ENCODE data around the gene SLC22A1. TPM values are rescaled to one million over a fixed set of nuclear protein-coding genes. Genes with fewer than 3 reads are reported as not detected.

The SLC22A1 gene
- total RNA-seq, 2 donors from 2014 or later, result 1.2 to 1.6 TPM

- no peaks in the 10 kb centered on the region for H3K9me3 ChIP-seq
- DNase-seq (ENCODE audit: low spot score) (no peak), ATAC-seq (ENCODE audit: insufficient number of reproducible peaks, low FRiP score, low read depth) (no peak)
- no peaks in the 10 kb centered on the region for H3K27me3 ChIP-seq (replicated peaks; ENCODE audit: insufficient read depth)
- TF ChIP-seq CTCF (IDR thresholded peaks at IDR 0.05), result no peak
- no peak overlapping the region for H3K27ac ChIP-seq
- H3K36me3 ChIP-seq, result no peaks in the 10 kb centered on the region
- H3K4me1 ChIP-seq (ENCODE audit: control insufficient read depth in 1 of 2, low read depth in 2 of 2), result peaks cover 0 to 16% of the 10 kb centered on the region in 2 donors
- no peak overlapping the region for H3K4me3 ChIP-seq
These were observed 38.8 kb downstream of the SLC22A1 start for GRCh38 chr6:160160450-160160849.

DNA sequence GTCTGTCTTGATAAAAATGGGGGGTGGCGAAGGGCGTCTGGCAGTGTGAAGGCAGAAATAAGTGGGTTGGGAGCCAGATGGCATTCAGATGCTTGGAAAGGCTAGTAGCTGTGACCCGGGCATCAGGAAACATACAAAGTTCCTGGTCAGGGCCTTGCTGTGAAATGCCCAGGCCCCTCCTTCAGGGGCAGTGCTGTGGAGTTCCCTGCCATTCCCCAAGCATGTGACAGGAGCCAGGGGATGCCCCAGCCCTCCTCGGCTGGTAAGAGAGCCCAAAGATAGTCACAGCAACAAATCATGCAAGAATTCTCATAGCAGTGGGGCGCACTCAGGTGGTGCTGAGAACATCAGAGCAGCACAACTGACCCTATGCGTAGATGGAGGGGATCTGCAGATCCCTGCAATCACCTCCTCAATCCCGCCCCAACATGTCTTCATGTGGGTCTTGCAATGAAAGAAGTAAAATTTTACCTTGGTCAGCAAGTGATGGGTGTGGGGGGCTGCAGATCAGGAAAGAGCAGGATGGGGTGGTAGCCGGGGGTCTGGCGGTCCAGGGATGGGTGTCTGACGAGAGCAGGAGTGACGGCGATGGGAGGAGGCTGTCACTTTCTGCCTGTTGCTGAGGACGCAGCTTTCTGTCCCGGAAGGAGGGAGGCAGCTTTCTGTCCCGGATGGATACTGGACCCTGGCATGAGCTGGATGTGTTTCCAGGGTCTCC lies 39.5 kb downstream of the SLC22A1 start:
- no peak overlapping the region for H3K4me3 ChIP-seq
- ATAC-seq (ENCODE audit: insufficient number of reproducible peaks, low FRiP score, low read depth) (no peak), DNase-seq (ENCODE audit: low spot score) (no peak)

DNA sequence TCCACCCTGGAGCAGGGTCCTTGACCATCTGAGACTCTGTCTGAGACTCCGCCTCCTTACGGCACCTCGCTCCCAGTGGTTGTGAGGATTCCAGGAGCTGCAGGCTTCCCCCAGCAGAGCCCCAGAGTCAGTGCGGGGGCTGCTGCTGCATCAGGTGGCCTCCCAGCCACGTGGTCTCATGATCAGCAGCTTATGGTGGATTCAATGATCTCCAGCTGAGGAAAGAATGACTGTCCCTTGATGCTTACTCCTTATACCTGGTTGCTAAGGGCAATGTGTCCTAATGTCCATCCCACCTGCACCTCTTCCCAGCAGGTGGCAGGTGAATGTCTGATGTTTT lies 40.0 kb downstream of the SLC22A1 start:
- ATAC-seq (ENCODE audit: insufficient number of reproducible peaks, low FRiP score, low read depth) (no peak), DNase-seq (ENCODE audit: low spot score) (no peak)
- no peak overlapping the region for H3K4me3 ChIP-seq
- no peaks in the 10 kb centered on the region for H3K27me3 ChIP-seq (replicated peaks; ENCODE audit: insufficient read depth)
- no peak for TF ChIP-seq CTCF (IDR thresholded peaks at IDR 0.05)
- peaks cover 0 to 7% of the 10 kb centered on the region in 2 donors for H3K4me1 ChIP-seq (ENCODE audit: control insufficient read depth in 1 of 2, low read depth in 2 of 2)
- H3K36me3 ChIP-seq, result no peaks in the 10 kb centered on the region
- no peaks in the 10 kb centered on the region for H3K9me3 ChIP-seq
- H3K27ac ChIP-seq, result no peak overlapping the region

More for the DNA sequence above, 39.5 kb downstream of the SLC22A1 start:
- H3K27ac ChIP-seq, result no peak overlapping the region
- peaks cover 0 to 12% of the 10 kb centered on the region in 2 donors for H3K4me1 ChIP-seq (ENCODE audit: control insufficient read depth in 1 of 2, low read depth in 2 of 2)
- TF ChIP-seq CTCF (IDR thresholded peaks at IDR 0.05), result no peak
- H3K36me3 ChIP-seq, result no peaks in the 10 kb centered on the region
- H3K27me3 ChIP-seq (replicated peaks; ENCODE audit: insufficient read depth), result no peaks in the 10 kb centered on the region
- H3K9me3 ChIP-seq, result no peaks in the 10 kb centered on the region

- TF ChIP-seq CTCF (IDR thresholded peaks at IDR 0.05), result no peak
- Histone ChIP-seq H3K27ac (no peak overlapping the region), H3K4me1 (ENCODE audit: control insufficient read depth in 1 of 2, low read depth in 2 of 2) (peaks cover 0 to 2% of the 10 kb centered on the region in 2 donors), H3K4me3 (no peak overlapping the region), H3K36me3 (no peaks in the 10 kb centered on the region), H3K27me3 (replicated peaks; ENCODE audit: insufficient read depth) (no peaks in the 10 kb centered on the region), H3K9me3 (no peaks in the 10 kb centered on the region)
- no peak for DNase-seq (ENCODE audit: low spot score)
- ATAC-seq (ENCODE audit: insufficient number of reproducible peaks, low FRiP score, low read depth), result no peak
These were observed 40.5 kb downstream of the SLC22A1 start for GRCh38 chr6:160162030-160162566.

- no peak overlapping the region for H3K27ac ChIP-seq
- TF ChIP-seq CTCF (IDR thresholded peaks at IDR 0.05), result no peak
- ATAC-seq (ENCODE audit: insufficient number of reproducible peaks, low FRiP score, low read depth) (no peak), DNase-seq (ENCODE audit: low spot score) (no peak)
- H3K9me3 ChIP-seq, result no peaks in the 10 kb centered on the region
- no peaks in the 10 kb centered on the region for H3K4me1 ChIP-seq (ENCODE audit: control insufficient read depth in 1 of 2, low read depth in 2 of 2)
- no peak overlapping the region for H3K4me3 ChIP-seq
- H3K36me3 ChIP-seq, result no peaks in the 10 kb centered on the region
- H3K27me3 ChIP-seq (replicated peaks; ENCODE audit: insufficient read depth), result no peaks in the 10 kb centered on the region
These were observed 41.8 kb downstream of the SLC22A1 start for GRCh38 chr6:160163425-160163824.

All from thoracic aorta (tissue), 2 donors.